Sigmoid colon (tissue), 4 donors: ENCODE measurements around the gene CERKL.

Experiments
- EP300 ChIP-seq, 4 donors: sonication (generic); formaldehyde crosslinking; IDR thresholded peaks; one replicate each; pipeline ENCODE4 v1.6.1; 2017; ENCODE audit warnings: antibody characterized with exemption in 4 of 4
- POLR2A ChIP-seq, 2 donors: fragments of 450-650 bp; IDR thresholded peaks; one replicate each; pipeline ENCODE4 v1.6.1; 2016; ENCODE audit warnings: antibody characterized with exemption in 2 of 2, mild to moderate bottlenecking in 2 of 2, moderate library complexity in 2 of 2
- POLR2AphosphoS5 ChIP-seq, 4 donors: sonication (generic); formaldehyde crosslinking; IDR thresholded peaks; one replicate each; pipeline ENCODE4 v1.6.1; 2017; ENCODE audit warnings: antibody characterized with exemption in 4 of 4
- TF ChIP-seq, protein P1 (sequence below), 4 experiments: fragments of 450-650 bp in 3 of 4; fragments of 200-600 bp in 1 of 4; IDR thresholded peaks; one replicate each; pipeline ENCODE4 v1.5.1; 2016 to 2019; ENCODE audit warnings: antibody characterized with exemption in 4 of 4, mild to moderate bottlenecking in 3 of 4, moderate library complexity in 2 of 4

DNA sequence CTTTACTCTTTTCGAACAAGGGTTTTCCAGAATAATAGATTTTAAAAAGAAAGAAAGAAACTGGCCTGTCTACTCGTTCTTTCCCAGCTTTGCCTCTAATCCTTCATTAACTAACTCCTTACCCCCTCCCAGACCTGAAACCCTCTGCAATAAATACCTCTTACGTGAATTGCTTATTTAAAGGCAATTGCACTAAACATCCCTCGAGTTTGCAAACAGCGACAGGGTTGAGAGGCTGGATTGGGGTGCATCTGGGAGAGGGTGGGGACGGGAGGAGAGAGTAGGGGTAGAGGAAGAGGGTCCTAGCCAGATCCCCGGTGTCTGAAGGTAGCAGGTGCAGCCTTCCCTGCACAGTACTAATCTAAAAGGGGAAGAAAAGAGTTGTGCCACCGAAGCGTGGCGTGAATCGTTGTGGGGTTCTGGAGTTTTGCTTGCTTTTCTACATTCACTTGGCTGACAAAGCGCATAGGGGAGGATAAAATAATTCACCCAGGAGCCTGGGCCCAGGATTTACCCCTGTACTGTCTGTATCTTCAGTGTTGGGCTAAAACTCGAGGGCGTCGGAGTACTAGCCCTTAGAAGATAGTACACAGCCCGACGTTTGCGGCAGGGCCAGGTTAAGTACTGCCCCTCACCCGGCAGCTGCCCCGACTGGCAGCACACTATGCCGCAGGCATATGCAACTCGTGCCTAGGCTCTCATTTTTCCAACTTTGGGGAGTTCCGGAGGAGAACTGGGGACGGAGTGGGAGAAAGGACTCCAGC is 25.3 kb upstream of the CERKL start:
- TF ChIP-seq, protein P1, sequence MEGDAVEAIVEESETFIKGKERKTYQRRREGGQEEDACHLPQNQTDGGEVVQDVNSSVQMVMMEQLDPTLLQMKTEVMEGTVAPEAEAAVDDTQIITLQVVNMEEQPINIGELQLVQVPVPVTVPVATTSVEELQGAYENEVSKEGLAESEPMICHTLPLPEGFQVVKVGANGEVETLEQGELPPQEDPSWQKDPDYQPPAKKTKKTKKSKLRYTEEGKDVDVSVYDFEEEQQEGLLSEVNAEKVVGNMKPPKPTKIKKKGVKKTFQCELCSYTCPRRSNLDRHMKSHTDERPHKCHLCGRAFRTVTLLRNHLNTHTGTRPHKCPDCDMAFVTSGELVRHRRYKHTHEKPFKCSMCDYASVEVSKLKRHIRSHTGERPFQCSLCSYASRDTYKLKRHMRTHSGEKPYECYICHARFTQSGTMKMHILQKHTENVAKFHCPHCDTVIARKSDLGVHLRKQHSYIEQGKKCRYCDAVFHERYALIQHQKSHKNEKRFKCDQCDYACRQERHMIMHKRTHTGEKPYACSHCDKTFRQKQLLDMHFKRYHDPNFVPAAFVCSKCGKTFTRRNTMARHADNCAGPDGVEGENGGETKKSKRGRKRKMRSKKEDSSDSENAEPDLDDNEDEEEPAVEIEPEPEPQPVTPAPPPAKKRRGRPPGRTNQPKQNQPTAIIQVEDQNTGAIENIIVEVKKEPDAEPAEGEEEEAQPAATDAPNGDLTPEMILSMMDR (IDR thresholded peaks at IDR 0.05), result no peak
- TF ChIP-seq POLR2A (IDR thresholded peaks at IDR 0.05) (no peak), EP300 (IDR thresholded peaks at IDR 0.05) (no peak), POLR2AphosphoS5 (IDR thresholded peaks at IDR 0.05) (no peak)
